ENCODE results near the gene GMCL2. TPM values are rescaled to one million over a fixed set of nuclear protein-coding genes. Genes with fewer than 3 reads are reported as not detected.

The GMCL2 gene
- total RNA-seq, 1 experiment from 2014 or later = not detected

- DNase-seq (ENCODE audit: low read depth, low spot score) (no peak), ATAC-seq (no peak)
- Histone ChIP-seq H3K9me2 (ENCODE audit: insufficient read depth) (no peaks in the 10 kb centered on the region), H3K27ac (ENCODE audit: low read depth, low read length) (no peak overlapping the region), H3K4me1 (ENCODE audit: control insufficient read depth in 1 of 2, insufficient read depth in 2 of 2, low read length in 2 of 2) (no peaks in the 10 kb centered on the region), H3K36me3 (ENCODE audit: control insufficient read depth in 1 of 2, insufficient read depth in 2 of 2, low read length in 2 of 2) (no peaks in the 10 kb centered on the region), H3K9me3 (ENCODE audit: control insufficient read depth in 1 of 2, insufficient read depth in 1 of 2, low read depth in 1 of 2, low read length in 2 of 2) (peaks cover 0 to 3% of the 10 kb centered on the region in 2 experiments; a peak in 1 of 4 replicates), H3K27me3 (ENCODE audit: insufficient read depth, low read length) (no peaks in the 10 kb centered on the region), H3K4me2 (ENCODE audit: low read length) (no peak overlapping the region), H3K9ac (ENCODE audit: low read length) (no peak overlapping the region), H3K4me3 (replicated peaks in 1 of 2; ENCODE audit: low read depth in 1 of 2, low read length in 2 of 2) (no peak overlapping the region), H4K20me1 (ENCODE audit: insufficient read depth) (no peaks in the 10 kb centered on the region), H3K79me2 (ENCODE audit: insufficient read depth, low read length) (no peaks in the 10 kb centered on the region), H2AFZ (ENCODE audit: low read depth, low read length, poor library complexity, severe bottlenecking) (no peak overlapping the region)
- TF ChIP-seq TCF7L2 (IDR thresholded peaks at IDR 0.05; ENCODE audit: borderline replicate concordance, extremely low read depth, insufficient read depth, insufficient read length) (no peak), EGR1 (IDR thresholded peaks at IDR 0.05; ENCODE audit: low read depth) (no peak), ZNF274 (IDR thresholded peaks at IDR 0.05; ENCODE audit: low read depth, low read length) (no peak), ZBTB33 (IDR thresholded peaks at IDR 0.05; ENCODE audit: extremely low read depth, insufficient replicate concordance, low read length) (no peak), YY1 (IDR thresholded peaks at IDR 0.05; ENCODE audit: extremely low read depth, insufficient replicate concordance, low read depth, low read length) (no peak), ELF1 (IDR thresholded peaks at IDR 0.05; ENCODE audit: borderline replicate concordance, low read depth) (no peak), SIN3A (IDR thresholded peaks at IDR 0.05; ENCODE audit: low read depth) (no peak)
- ChIA-PET RAD21 (ENCODE audit: low non-redundant PET in 1 of 2, low total read pairs in 2 of 2, uncharacterized antibody in 2 of 2, unreplicated experiment in 2 of 2) (no interaction called here), POLR2A (interaction anchor here (1.7 kb wide), 1 partner anchor 15 kb away, joined by 4 read pairs; the partner anchor contains the start of gene HNRNPAB), CTCF (no interaction called here)
- BruUV-seq (replicated peaks) = no TSS peak
- intact Hi-C loops (cut with micrococcal nuclease) = no loop called here
These were observed 2.3 kb upstream of the GMCL2 start for GRCh38 chr5:178189433-178189832.

DNA sequence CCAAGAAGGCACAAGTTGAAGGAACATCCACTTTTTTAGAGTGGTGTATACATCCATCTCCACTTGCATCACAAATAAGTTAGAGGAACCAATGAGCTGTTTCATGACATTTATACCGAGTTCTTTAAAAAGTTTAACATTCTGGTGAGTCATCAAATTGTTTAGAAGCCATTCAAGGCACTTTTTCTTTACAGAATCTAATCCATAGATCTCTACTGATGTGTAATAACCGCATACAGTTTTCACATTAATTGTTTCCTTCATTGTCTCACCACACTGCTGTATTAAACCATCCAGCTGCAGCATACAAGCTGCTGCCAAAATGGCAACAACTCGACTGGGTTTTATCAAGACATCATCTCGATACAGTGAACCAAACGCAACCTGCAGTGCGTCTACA is 744 bp downstream of the GMCL2 start:
- Histone ChIP-seq H3K4me1 (ENCODE audit: control insufficient read depth in 1 of 2, insufficient read depth in 2 of 2, low read length in 2 of 2) (no peaks in the 10 kb centered on the region), H3K9ac (ENCODE audit: low read length) (no peak overlapping the region), H4K20me1 (ENCODE audit: insufficient read depth) (no peaks in the 10 kb centered on the region), H3K27me3 (ENCODE audit: insufficient read depth, low read length) (no peaks in the 10 kb centered on the region), H3K9me3 (ENCODE audit: control insufficient read depth in 1 of 2, insufficient read depth in 1 of 2, low read depth in 1 of 2, low read length in 2 of 2) (no peaks in the 10 kb centered on the region), H2AFZ (ENCODE audit: low read depth, low read length, poor library complexity, severe bottlenecking) (no peak overlapping the region), H3K79me2 (ENCODE audit: insufficient read depth, low read length) (no peaks in the 10 kb centered on the region), H3K9me2 (ENCODE audit: insufficient read depth) (no peaks in the 10 kb centered on the region), H3K36me3 (ENCODE audit: control insufficient read depth in 1 of 2, insufficient read depth in 2 of 2, low read length in 2 of 2) (no peaks in the 10 kb centered on the region), H3K4me2 (ENCODE audit: low read length) (no peak overlapping the region), H3K4me3 (replicated peaks in 1 of 2; ENCODE audit: low read depth in 1 of 2, low read length in 2 of 2) (no peak overlapping the region), H3K27ac (ENCODE audit: low read depth, low read length) (no peak overlapping the region)
- intact Hi-C loops (cut with micrococcal nuclease) = no loop called here
- ChIA-PET RAD21 (ENCODE audit: low non-redundant PET in 1 of 2, low total read pairs in 2 of 2, uncharacterized antibody in 2 of 2, unreplicated experiment in 2 of 2) (no interaction called here), CTCF (interaction anchor here (0.9 kb wide), 1 partner anchor 10 kb away, joined by 3 read pairs; no protein-coding TSS in a partner anchor), POLR2A (no interaction called here)
- no peak for DNase-seq (ENCODE audit: low read depth, low spot score)
- TF ChIP-seq TCF7L2 (IDR thresholded peaks at IDR 0.05; ENCODE audit: borderline replicate concordance, extremely low read depth, insufficient read depth, insufficient read length) = no peak
- TF ChIP-seq SIN3A (IDR thresholded peaks at IDR 0.05; ENCODE audit: low read depth) = no peak
- TF ChIP-seq ZFX (IDR thresholded peaks at IDR 0.05) = no peak
- TF ChIP-seq ELF1 (IDR thresholded peaks at IDR 0.05; ENCODE audit: borderline replicate concordance, low read depth) = no peak
- no peak for TF ChIP-seq YY1 (IDR thresholded peaks at IDR 0.05; ENCODE audit: extremely low read depth, insufficient replicate concordance, low read depth, low read length)
- no peak for TF ChIP-seq ZBTB33 (IDR thresholded peaks at IDR 0.05; ENCODE audit: extremely low read depth, insufficient replicate concordance, low read length)
- TF ChIP-seq, protein P1, sequence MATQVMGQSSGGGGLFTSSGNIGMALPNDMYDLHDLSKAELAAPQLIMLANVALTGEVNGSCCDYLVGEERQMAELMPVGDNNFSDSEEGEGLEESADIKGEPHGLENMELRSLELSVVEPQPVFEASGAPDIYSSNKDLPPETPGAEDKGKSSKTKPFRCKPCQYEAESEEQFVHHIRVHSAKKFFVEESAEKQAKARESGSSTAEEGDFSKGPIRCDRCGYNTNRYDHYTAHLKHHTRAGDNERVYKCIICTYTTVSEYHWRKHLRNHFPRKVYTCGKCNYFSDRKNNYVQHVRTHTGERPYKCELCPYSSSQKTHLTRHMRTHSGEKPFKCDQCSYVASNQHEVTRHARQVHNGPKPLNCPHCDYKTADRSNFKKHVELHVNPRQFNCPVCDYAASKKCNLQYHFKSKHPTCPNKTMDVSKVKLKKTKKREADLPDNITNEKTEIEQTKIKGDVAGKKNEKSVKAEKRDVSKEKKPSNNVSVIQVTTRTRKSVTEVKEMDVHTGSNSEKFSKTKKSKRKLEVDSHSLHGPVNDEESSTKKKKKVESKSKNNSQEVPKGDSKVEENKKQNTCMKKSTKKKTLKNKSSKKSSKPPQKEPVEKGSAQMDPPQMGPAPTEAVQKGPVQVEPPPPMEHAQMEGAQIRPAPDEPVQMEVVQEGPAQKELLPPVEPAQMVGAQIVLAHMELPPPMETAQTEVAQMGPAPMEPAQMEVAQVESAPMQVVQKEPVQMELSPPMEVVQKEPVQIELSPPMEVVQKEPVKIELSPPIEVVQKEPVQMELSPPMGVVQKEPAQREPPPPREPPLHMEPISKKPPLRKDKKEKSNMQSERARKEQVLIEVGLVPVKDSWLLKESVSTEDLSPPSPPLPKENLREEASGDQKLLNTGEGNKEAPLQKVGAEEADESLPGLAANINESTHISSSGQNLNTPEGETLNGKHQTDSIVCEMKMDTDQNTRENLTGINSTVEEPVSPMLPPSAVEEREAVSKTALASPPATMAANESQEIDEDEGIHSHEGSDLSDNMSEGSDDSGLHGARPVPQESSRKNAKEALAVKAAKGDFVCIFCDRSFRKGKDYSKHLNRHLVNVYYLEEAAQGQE (IDR thresholded peaks at IDR 0.05; ENCODE audit: low read depth) = no peak
- ATAC-seq = no peak
- no TSS peak for BruUV-seq (replicated peaks)
